Measurements from ENCODE around the gene IFI27.

DNA sequence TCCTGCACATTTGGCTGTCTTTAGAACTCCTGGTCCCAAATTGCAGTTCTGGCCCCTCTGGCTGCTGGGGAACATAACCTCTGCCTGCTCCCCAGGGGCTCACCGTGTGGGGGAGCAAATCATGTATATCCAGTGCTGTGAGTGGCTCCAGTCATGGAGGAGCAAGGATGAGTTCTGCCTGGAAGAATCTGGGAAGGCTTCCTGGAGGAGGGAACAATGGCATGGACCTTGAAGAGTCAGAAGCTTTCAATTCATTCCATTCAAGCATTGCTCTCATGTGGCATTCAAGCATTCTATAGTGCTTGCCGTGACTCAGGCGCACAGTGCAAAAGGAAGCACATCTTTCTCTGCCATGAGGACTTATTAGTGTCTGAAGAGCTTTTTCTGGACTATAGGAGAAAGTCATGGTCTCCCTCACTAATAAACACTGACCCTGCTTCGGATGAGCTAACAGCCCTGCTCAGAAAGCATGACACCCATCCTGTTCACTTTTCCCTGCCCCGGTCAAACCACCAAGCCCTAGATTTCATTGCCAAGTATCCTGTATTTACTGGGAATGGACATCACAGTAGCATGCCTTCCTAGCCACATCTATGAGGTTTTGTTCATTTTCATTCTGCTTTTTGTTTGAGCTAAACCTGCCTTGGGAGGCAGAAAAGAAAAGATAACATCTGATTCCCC, 3.5 kb downstream of the IFI27 start:
- TF ChIP-seq, protein P1, sequence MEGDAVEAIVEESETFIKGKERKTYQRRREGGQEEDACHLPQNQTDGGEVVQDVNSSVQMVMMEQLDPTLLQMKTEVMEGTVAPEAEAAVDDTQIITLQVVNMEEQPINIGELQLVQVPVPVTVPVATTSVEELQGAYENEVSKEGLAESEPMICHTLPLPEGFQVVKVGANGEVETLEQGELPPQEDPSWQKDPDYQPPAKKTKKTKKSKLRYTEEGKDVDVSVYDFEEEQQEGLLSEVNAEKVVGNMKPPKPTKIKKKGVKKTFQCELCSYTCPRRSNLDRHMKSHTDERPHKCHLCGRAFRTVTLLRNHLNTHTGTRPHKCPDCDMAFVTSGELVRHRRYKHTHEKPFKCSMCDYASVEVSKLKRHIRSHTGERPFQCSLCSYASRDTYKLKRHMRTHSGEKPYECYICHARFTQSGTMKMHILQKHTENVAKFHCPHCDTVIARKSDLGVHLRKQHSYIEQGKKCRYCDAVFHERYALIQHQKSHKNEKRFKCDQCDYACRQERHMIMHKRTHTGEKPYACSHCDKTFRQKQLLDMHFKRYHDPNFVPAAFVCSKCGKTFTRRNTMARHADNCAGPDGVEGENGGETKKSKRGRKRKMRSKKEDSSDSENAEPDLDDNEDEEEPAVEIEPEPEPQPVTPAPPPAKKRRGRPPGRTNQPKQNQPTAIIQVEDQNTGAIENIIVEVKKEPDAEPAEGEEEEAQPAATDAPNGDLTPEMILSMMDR (IDR thresholded peaks at IDR 0.05): no peak
- no peak for TF ChIP-seq ELF1 (IDR thresholded peaks at IDR 0.05)
- no peak for TF ChIP-seq JUND (IDR thresholded peaks at IDR 0.05)
